Keratinocyte (primary cell): ENCODE measurements around the gene ZNF442.
"Not testable (repeated sequence)": the region's sequence is repeated elsewhere in the genome, so short reads cannot be mapped to it uniquely, and the experiment has no call there.

Experiments used
- EZH2 ChIP-seq: IDR thresholded peaks from one replicate; pipeline ENCODE4 v1.6.1; 2012; ENCODE audit warnings: inconsistent platforms, mild to moderate bottlenecking, low read length, moderate library complexity
- TF ChIP-seq, protein P1 (sequence below), 3 experiments: IDR thresholded peaks in 1 of 3; conservative IDR thresholded peaks in 1 of 3; optimal IDR thresholded peaks in 1 of 3; 2 replicates in 2 of 3; 3 replicates in 1 of 3; pipeline versions ENCODE3 to v1.5.1; 2011; ENCODE audit warnings: low read length in 3 of 3, mild to moderate bottlenecking in 3 of 3, moderate library complexity in 2 of 3, control low read depth in 1 of 3, inconsistent platforms in 1 of 3; ENCODE audit not compliant: insufficient read depth in 2 of 3; ENCODE audit errors: extremely low read depth in 1 of 3

DNA sequence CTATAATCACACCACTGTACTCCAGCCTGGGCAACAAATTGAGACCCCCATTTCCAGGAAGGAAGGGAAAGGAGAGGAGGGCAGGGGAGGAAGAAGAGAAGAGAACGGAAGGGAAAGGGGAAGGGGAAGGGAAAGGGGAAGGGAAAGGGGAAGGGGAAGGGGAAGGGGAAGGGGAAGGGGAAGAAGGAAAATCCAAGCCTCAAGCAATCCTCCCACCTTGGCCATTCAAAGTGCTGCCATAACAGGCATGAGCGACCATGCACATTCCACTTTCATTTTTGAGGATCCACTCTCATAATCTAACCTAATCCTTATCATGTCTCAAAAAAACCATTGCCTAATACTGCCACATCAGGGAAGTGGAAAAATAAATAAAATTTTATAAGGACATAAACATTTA, 20.9 kb upstream of the ZNF442 start:
- not testable (repeated sequence) for TF ChIP-seq EZH2
- TF ChIP-seq, protein P1, sequence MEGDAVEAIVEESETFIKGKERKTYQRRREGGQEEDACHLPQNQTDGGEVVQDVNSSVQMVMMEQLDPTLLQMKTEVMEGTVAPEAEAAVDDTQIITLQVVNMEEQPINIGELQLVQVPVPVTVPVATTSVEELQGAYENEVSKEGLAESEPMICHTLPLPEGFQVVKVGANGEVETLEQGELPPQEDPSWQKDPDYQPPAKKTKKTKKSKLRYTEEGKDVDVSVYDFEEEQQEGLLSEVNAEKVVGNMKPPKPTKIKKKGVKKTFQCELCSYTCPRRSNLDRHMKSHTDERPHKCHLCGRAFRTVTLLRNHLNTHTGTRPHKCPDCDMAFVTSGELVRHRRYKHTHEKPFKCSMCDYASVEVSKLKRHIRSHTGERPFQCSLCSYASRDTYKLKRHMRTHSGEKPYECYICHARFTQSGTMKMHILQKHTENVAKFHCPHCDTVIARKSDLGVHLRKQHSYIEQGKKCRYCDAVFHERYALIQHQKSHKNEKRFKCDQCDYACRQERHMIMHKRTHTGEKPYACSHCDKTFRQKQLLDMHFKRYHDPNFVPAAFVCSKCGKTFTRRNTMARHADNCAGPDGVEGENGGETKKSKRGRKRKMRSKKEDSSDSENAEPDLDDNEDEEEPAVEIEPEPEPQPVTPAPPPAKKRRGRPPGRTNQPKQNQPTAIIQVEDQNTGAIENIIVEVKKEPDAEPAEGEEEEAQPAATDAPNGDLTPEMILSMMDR (optimal IDR thresholded peaks at IDR 0.05 in 1 of 3, IDR thresholded peaks at IDR 0.05 in 1 of 3, conservative IDR thresholded peaks at IDR 0.05 in 1 of 3; ENCODE audit: extremely low read depth in 1 of 3, insufficient read depth in 2 of 3, low read length in 3 of 3) = not testable (repeated sequence)
